Anterior cingulate cortex (tissue), 58 donors: Measurements from ENCODE around the gene RAB38.

Experiments
- DNase-seq, 58 donors: peaks; one replicate each; lab custom pipeline; 2025; lab: John Stamatoyannopoulos, UW

Gene RAB38

GRCh38 chr11:88174709-88175568, at the start of gene RAB38:
RAB38 (minus strand) TSS chr11:88175443; CDS start chr11:88175384, 59 bp downstream.
- peak in 11 of 58 donors; percentile 1 to 29 (median 3) for DNase-seq

GRCh38 chr11:88213406-88213805, 38.2 kb upstream of the RAB38 start:
- no peak for DNase-seq

GRCh38 chr11:88212300-88212699, 37.1 kb upstream of the RAB38 start:
- no peak for DNase-seq

- no peak for DNase-seq
These were observed 33.5 kb upstream of the RAB38 start for GRCh38 chr11:88208745-88209144.

- DNase-seq = no peak
These were observed 31.5 kb upstream of the RAB38 start for GRCh38 chr11:88206751-88207150.

GRCh38 chr11:88204353-88204752, 29.1 kb upstream of the RAB38 start:
- no peak for DNase-seq

GRCh38 chr11:88203604-88204003, 28.4 kb upstream of the RAB38 start:
- no peak for DNase-seq

- DNase-seq = no peak
These were observed 27.3 kb upstream of the RAB38 start for GRCh38 chr11:88202498-88202897.

GRCh38 chr11:88196393-88196792, 21.1 kb upstream of the RAB38 start:
- no peak for DNase-seq

- no peak for DNase-seq
These were observed 20.7 kb upstream of the RAB38 start for GRCh38 chr11:88195908-88196307.

GRCh38 chr11:88194990-88195389, 19.7 kb upstream of the RAB38 start:
- no peak for DNase-seq

GRCh38 chr11:88193278-88193677, 18.0 kb upstream of the RAB38 start:
- DNase-seq = no peak

- no peak for DNase-seq
These were observed 13.7 kb upstream of the RAB38 start for GRCh38 chr11:88188932-88189253.

GRCh38 chr11:88188251-88188931, 13.1 kb upstream of the RAB38 start:
- DNase-seq = no peak

GRCh38 chr11:88183233-88183632, 8.0 kb upstream of the RAB38 start:
- DNase-seq = no peak

- DNase-seq = no peak
These were observed 6.5 kb upstream of the RAB38 start for GRCh38 chr11:88181776-88182175.

GRCh38 chr11:88179971-88180629, 4.9 kb upstream of the RAB38 start:
- no peak for DNase-seq

- no peak for DNase-seq
These were observed 3.9 kb upstream of the RAB38 start for GRCh38 chr11:88179141-88179540.

GRCh38 chr11:88178191-88178590, 2.9 kb upstream of the RAB38 start:
- DNase-seq = no peak

- DNase-seq = no peak
These were observed 379 bp upstream of the RAB38 start for GRCh38 chr11:88175569-88176075.

- no peak for DNase-seq
These were observed 1.3 kb downstream of the RAB38 start for GRCh38 chr11:88173956-88174355.
